AG09319 (cell line): ENCODE measurements around the gene ANXA11.

Source experiments
- DNase-seq: peaks from one replicate; pipeline ENCODE4 v3.0.0-alpha.2; 2010; ENCODE audit warnings: low read depth; ENCODE audit errors: extremely low read depth
- CTCF ChIP-seq: IDR thresholded peaks from 2 replicates; pipeline ENCODE4 v1.5.1; 2011; ENCODE audit warnings: low read depth, mild to moderate bottlenecking, inconsistent platforms, low read length, moderate library complexity

The ANXA11 gene

GRCh38 chr10:80191589-80192270, 13.6 kb downstream of the ANXA11 start:
- TF ChIP-seq CTCF = no peak
- DNase-seq = no peak

DNA sequence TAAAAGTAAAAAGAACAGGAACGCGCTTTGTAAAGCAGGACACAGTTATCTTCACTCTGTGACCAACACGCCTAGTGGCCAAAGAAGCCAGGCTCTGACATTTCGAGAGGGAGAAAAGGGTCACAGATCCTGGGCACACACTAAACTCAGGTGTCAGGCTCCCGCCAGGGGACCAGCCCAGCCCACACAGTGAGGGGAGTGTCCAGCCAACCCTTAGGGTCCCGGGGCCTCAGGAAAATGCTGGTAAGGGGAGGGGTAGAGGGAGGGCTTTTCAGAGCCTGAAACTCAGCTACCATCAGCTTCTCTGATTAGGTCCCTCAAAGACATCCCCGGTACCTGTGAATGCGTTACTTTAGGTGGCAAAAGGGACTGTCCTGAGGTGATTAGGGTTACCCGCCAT, 16.6 kb downstream of the ANXA11 start:
- TF ChIP-seq CTCF = no peak
- no peak for DNase-seq

GRCh38 chr10:80187465-80188409, 17.6 kb downstream of the ANXA11 start:
- TF ChIP-seq CTCF = no peak
- DNase-seq = no peak

DNA sequence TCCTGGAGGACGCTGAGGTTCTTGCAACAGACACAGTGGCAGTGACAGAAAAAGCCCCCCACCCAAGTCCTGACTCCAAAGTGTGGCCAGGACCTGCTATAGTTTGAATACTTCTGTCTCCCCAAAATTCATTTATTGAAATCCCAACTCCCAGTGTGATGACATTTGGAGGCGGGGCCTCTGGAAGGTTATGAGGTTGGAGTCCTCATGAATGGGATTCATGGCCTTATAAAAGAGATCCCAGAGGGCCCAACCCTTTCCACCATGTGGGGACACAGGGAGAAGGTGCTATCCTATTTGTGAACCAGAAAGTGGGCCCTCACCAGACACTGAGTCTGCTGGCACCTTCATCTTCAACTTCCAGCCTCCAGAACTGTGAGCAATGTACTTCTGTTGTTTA, 18.3 kb downstream of the ANXA11 start:
- DNase-seq = no peak
- TF ChIP-seq CTCF = no peak

DNA sequence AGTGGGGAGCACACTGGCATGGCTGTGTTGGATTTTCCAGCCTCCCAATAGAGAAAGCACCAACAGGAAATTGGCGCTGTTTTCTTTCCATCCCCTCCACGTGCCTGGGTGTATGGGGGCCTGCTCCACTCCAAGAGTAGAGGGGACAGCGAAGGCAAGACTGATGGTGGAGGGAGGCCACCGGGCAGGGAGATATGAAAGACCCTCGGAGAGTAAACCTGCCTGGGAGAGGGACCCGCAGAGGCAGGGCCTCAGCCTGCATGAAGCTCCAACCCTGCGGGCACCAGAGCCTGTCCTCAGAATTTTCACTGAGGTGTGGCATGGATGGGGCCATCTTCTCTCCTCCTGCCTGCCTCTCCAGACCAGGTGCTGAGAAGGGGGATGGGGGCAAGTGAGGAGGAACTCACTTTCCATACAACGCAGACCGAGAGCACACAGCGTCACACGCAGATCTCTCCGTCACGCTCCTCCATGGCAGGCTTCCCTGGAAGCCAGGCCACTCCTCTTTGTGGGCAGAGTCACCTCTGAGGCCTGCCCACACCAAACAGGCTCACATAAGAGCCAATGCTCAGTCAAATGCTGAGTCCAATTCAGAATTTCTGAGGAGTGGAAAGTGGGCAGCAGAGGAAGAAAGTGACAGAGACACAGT, 18.8 kb downstream of the ANXA11 start:
- DNase-seq = no peak
- TF ChIP-seq CTCF = no peak

- DNase-seq = no peak
- TF ChIP-seq CTCF = no peak
These were observed 19.6 kb downstream of the ANXA11 start for GRCh38 chr10:80185578-80186299.
